HUES6 (cell line): ENCODE data around the gene PTGES3.
A peak's percentile ranks its signal among the peaks of the same experiment; 100 is the strongest.

Experiments used
- H3K27ac ChIP-seq: 2 replicates; pipeline ENCODE4 v1.7.0; 2013; ENCODE audit warnings: low read depth, mild to moderate bottlenecking, low read length, inconsistent platforms
- H3K27me3 ChIP-seq: 2 replicates; pipeline ENCODE4 v1.6.1; 2013; ENCODE audit warnings: low read length; ENCODE audit not compliant: control insufficient read depth, insufficient read depth
- H3K36me3 ChIP-seq: 2 replicates; pipeline ENCODE4 v1.6.1; 2013; ENCODE audit warnings: low read length; ENCODE audit not compliant: control insufficient read depth, insufficient read depth
- H3K4me1 ChIP-seq: 2 replicates; pipeline ENCODE4 v1.6.1; 2013; ENCODE audit warnings: low read length; ENCODE audit not compliant: control insufficient read depth, insufficient read depth
- H3K4me3 ChIP-seq: 2 replicates; pipeline ENCODE4 v1.5.1; 2013; ENCODE audit warnings: low read depth, low read length
- H3K9ac ChIP-seq: one replicate; pipeline ENCODE4 v1.6.1; 2013; ENCODE audit warnings: mild to moderate bottlenecking, low read length
- H3K9me3 ChIP-seq: 2 replicates; pipeline ENCODE4 v1.6.1; 2013; ENCODE audit warnings: low read depth, low read length; ENCODE audit not compliant: control insufficient read depth, insufficient read depth

Gene PTGES3

GRCh38 chr12:56633468-56634241, 54.4 kb downstream of the PTGES3 start:
- Histone ChIP-seq H3K27me3 (no peaks in the 10 kb centered on the region), H3K27ac (no peak overlapping the region), H3K4me1 (peaks cover 40% of the 10 kb centered on the region)

DNA sequence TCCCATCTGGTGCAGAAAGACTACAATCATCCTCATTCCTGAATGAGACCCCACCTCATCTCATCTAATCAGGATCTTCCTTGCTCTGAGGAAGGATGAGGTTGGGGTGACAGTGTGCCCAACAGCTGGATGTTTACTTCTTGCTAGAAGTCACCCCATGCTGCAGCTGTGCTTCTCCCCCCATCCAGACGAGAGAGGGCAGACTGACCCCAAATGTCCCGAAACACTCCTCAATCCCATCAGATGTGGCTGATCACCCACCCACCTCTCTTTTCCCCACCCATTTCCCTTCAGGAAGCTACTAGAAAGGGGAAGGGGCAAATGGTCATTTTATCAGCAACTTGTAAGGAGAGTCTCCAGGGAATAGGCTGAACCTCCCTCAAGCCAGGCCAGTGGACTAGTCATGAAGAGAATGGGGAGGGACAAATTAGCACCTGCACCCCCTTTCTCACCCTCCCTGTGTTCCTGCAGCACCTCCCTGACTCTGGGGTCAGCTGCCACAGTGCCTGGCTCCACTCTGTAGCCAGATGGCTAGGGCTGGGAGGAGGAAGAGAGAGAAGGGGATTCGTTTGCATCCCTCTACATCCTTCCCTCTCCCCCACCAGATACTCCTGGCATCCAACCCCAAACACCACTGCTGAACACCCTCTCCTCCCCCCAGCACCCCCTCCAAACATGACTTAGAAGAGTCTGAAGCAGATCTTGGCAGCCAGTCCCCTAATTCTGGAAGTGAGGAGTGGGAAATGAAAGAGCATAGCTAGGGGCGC, 55.2 kb downstream of the PTGES3 start:
- H3K4me3 ChIP-seq = peak overlapping the region; percentile 94
- H3K36me3 ChIP-seq = peaks cover 8% of the 10 kb centered on the region
- H3K9ac ChIP-seq = no peak overlapping the region
- peaks cover 46% of the 10 kb centered on the region for H3K4me1 ChIP-seq
- no peak overlapping the region for H3K27ac ChIP-seq
- H3K9me3 ChIP-seq = no peaks in the 10 kb centered on the region
- H3K27me3 ChIP-seq = no peaks in the 10 kb centered on the region

More at GRCh38 chr12:56633468-56634241, 54.4 kb downstream of the PTGES3 start:
- Histone ChIP-seq H3K4me3 (peak overlapping the region; percentile 94), H3K9ac (peak overlapping the region; percentile 67), H3K36me3 (peaks cover 16% of the 10 kb centered on the region), H3K9me3 (no peaks in the 10 kb centered on the region)

- Histone ChIP-seq H3K36me3 (0 out of 2 replicates have a peak, but pooled peaks cover 1% of the 10 kb centered on the region), H3K9me3 (no peaks in the 10 kb centered on the region), H3K27me3 (no peaks in the 10 kb centered on the region), H3K4me3 (peak overlapping the region; percentile 39), H3K9ac (no peak overlapping the region), H3K27ac (no peak overlapping the region), H3K4me1 (peaks cover 43% of the 10 kb centered on the region)
Observed at GRCh38 chr12:56631790-56632700, 56.0 kb downstream of the PTGES3 start.

- Histone ChIP-seq H3K4me1 (peaks cover 39% of the 10 kb centered on the region), H3K9me3 (no peaks in the 10 kb centered on the region), H3K36me3 (peaks cover 5% of the 10 kb centered on the region; the same call in 1 of the 2 replicates)
Observed at GRCh38 chr12:56630180-56630632, 57.9 kb downstream of the PTGES3 start, which contains the start of gene BAZ2A. Gene BAZ2A (minus strand): TSS chr12:56630326. CDS start chr12:56617530, 12,796 bp downstream.

DNA sequence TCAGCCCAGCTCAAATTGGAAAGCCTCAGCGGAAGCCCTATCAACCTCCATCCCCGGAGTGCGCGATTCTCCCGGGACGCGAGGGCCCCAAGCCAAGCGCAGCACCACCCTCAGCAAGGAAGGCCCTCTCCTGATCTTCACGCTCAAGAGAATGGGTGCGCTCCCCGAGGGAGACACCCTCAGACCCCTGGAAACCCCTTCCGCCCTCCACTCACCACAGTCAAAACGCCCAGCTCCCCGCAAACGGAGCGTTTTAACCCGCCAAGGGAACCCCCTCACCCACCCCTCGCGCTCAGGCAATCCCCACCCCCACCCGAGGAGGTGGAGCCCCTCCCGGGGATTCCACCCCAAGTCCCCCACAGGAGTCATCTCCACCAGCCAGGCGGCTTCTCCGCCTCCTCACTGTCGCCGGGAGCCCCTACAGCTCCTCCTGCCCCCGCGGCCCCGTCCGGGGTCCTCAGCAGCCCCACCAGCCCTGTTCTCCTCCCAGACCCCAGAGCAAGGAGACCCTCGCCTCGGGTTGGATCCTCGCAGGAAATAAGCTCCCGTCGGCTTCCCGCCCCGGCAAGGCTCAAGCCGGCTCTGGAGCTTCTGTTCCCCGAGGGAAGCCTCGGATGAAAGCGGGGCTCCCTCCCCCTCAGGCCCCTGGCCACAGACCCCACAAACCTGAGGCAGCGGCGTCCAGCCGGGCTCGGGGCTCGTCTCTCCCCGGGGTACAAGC, 58.5 kb downstream of the PTGES3 start:
- peak overlapping the region; percentile 89 for H3K9ac ChIP-seq
- peak overlapping the region; percentile 89; the same call in 1 of the 2 replicates for H3K27ac ChIP-seq
- H3K4me1 ChIP-seq = peaks cover 39% of the 10 kb centered on the region
- H3K9me3 ChIP-seq = no peaks in the 10 kb centered on the region
- peak overlapping the region; percentile 93 for H3K4me3 ChIP-seq
- peaks cover 5% of the 10 kb centered on the region; the same call in 1 of the 2 replicates for H3K36me3 ChIP-seq
- no peaks in the 10 kb centered on the region for H3K27me3 ChIP-seq

More at GRCh38 chr12:56630180-56630632, 57.9 kb downstream of the PTGES3 start, which contains the start of gene BAZ2A:
- Histone ChIP-seq H3K4me3 (peak within 1 kb of the TSS; percentile 93), H3K9ac (peak within 1 kb of the TSS; percentile 89), H3K27me3 (no peaks in the 10 kb centered on the region), H3K27ac (peak within 1 kb of the TSS; percentile 89; the same call in 1 of the 2 replicates)

GRCh38 chr12:56628671-56629458, 59.2 kb downstream of the PTGES3 start:
- peak overlapping the region; percentile 93 for H3K4me3 ChIP-seq
- peak overlapping the region; percentile 89 for H3K9ac ChIP-seq
- no peaks in the 10 kb centered on the region for H3K27me3 ChIP-seq
- H3K27ac ChIP-seq = no peak overlapping the region
- peaks cover 5% of the 10 kb centered on the region; the same call in 1 of the 2 replicates for H3K36me3 ChIP-seq
- peaks cover 37% of the 10 kb centered on the region for H3K4me1 ChIP-seq
- H3K9me3 ChIP-seq = no peaks in the 10 kb centered on the region

DNA sequence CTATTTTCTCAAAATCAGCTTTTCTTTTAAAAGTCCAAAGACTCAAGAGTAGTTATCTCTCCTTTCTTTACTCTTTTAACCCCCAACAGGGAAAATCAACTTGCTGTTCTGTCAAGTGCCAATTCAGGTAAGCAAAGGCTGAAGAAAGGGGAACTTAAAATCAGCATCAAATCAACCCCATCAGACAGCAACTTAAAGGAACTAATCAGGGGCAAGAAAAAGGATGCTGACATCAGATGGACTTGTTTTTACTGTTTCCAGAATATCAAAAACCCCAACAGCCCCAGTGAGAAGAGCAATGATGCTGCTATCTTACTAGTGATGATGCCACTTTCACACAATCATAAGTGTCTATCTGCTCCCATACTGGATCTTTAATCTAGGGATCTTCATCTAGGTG, 61.4 kb downstream of the PTGES3 start:
- peaks cover 5% of the 10 kb centered on the region; the same call in 1 of the 2 replicates for H3K36me3 ChIP-seq
- no peak overlapping the region for H3K27ac ChIP-seq
- H3K9ac ChIP-seq = no peak overlapping the region
- no peaks in the 10 kb centered on the region for H3K9me3 ChIP-seq
- no peaks in the 10 kb centered on the region for H3K27me3 ChIP-seq
- H3K4me3 ChIP-seq = no peak overlapping the region
- peaks cover 17% of the 10 kb centered on the region for H3K4me1 ChIP-seq

DNA sequence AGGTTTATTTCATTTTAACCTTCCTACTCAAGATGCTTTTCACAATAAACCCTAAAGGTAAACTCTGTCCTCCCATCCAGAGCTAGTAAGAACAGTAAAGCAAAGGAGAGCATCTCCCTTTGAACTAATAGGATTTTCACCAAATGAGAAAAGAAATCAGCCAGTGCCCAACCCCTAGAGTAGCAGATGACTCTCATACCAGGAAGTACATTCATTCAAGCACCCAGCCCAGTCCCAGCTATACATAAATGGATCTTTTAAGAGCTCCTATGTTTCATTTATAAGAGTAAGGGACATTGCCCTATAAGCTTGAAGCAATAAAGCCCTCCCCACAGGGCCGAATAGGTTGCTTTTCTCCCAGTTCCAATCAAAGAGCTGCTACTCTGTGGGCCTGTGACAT, 65.5 kb downstream of the PTGES3 start:
- H3K9ac ChIP-seq = no peak overlapping the region
- H3K9me3 ChIP-seq = no peaks in the 10 kb centered on the region
- H3K36me3 ChIP-seq = peaks cover 17% of the 10 kb centered on the region
- H3K27me3 ChIP-seq = no peaks in the 10 kb centered on the region
- H3K27ac ChIP-seq = no peak overlapping the region
- H3K4me1 ChIP-seq = no peaks in the 10 kb centered on the region
- H3K4me3 ChIP-seq = no peak overlapping the region

DNA sequence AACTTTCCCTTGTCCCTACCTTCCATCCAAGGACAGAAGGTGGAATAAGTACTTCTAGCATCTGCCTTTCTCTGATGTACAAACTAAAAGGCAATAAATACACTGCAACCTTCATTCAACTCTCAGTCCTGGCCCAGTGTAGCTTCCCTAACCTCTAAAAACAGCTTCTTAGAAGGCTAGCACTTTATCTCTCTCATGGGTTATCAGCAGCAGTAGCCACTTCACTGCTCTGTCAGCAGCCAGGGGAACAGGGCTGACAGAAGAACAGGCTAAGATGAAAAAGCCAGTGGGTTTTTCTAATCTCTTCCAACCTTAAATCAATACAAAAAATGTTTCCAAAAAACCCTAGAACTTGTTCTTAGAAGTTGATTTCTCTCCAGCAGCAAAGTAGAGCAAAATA, 71.2 kb downstream of the PTGES3 start:
- Histone ChIP-seq H3K4me1 (no peaks in the 10 kb centered on the region), H3K27ac (no peak overlapping the region), H3K9me3 (no peaks in the 10 kb centered on the region), H3K4me3 (no peak overlapping the region), H3K27me3 (no peaks in the 10 kb centered on the region), H3K36me3 (peaks cover 69% of the 10 kb centered on the region), H3K9ac (no peak overlapping the region)
